H9 (cell line): Measurements from ENCODE around the gene THEM5. TPM values are rescaled to one million over a fixed set of nuclear protein-coding genes. Genes with fewer than 3 reads are reported as not detected.

ENCODE experiments used
- DNase-seq: peaks from one replicate; pipeline ENCODE4 v3.0.0-alpha.2; 2017
- H2AFZ ChIP-seq: one replicate; pipeline ENCODE4 v1.6.1; 2013; ENCODE audit warnings: mild to moderate bottlenecking, low read length, control low read depth, moderate library complexity
- H2AK5ac ChIP-seq: 2 replicates; pipeline ENCODE4 v1.6.1; 2013; ENCODE audit warnings: low read length, control low read depth, mixed read lengths; ENCODE audit not compliant: insufficient read length
- H2BK120ac ChIP-seq: one replicate; pipeline ENCODE4 v1.6.1; 2013; ENCODE audit warnings: low read depth, mild to moderate bottlenecking, low read length, control low read depth, inconsistent platforms; ENCODE audit not compliant: poor library complexity, severe bottlenecking
- H2BK12ac ChIP-seq: 2 replicates; pipeline ENCODE4 v1.6.1; 2013; ENCODE audit warnings: low read length, control low read depth, mixed read lengths, low read depth; ENCODE audit not compliant: insufficient read length
- H2BK15ac ChIP-seq: 2 replicates; pipeline ENCODE4 v1.6.1; 2013; ENCODE audit warnings: low read depth, low read length, control low read depth
- H2BK20ac ChIP-seq: one replicate; pipeline ENCODE4 v1.6.1; 2013; ENCODE audit warnings: low read depth, mild to moderate bottlenecking, low read length, control low read depth, inconsistent platforms; ENCODE audit not compliant: poor library complexity, severe bottlenecking
- H2BK5ac ChIP-seq: 2 replicates; pipeline ENCODE4 v1.6.1; 2013; ENCODE audit warnings: low read length, control low read depth, mixed read lengths; ENCODE audit not compliant: insufficient read length
- H3K14ac ChIP-seq: 2 replicates; pipeline ENCODE4 v1.6.1; 2013; ENCODE audit warnings: low read length, control low read depth; ENCODE audit not compliant: insufficient read depth
- H3K18ac ChIP-seq: 2 replicates; pipeline ENCODE4 v1.6.1; 2013; ENCODE audit warnings: low read depth, mild to moderate bottlenecking, mixed read lengths, low read length, control low read depth; ENCODE audit not compliant: insufficient read length
- H3K23ac ChIP-seq: 2 replicates; pipeline ENCODE4 v1.6.1; 2013; ENCODE audit warnings: low read length, control low read depth, mixed read lengths, low read depth; ENCODE audit not compliant: insufficient read length
- H3K23me2 ChIP-seq: 2 replicates; pipeline ENCODE4 v1.6.1; 2013; ENCODE audit warnings: low read depth, mild to moderate bottlenecking, mixed read lengths, low read length, control low read depth; ENCODE audit not compliant: insufficient read length, poor library complexity, severe bottlenecking
- H3K27ac ChIP-seq: 2 replicates; pipeline ENCODE4 v1.5.1; 2013; ENCODE audit warnings: low read length, control low read depth, mixed read lengths, low read depth; ENCODE audit not compliant: insufficient read length
- H3K27me3 ChIP-seq: 2 replicates; pipeline ENCODE4 v1.6.1; 2013; ENCODE audit warnings: low read length, control low read depth, inconsistent platforms; ENCODE audit not compliant: insufficient read depth
- H3K4ac ChIP-seq: 2 replicates; pipeline ENCODE4 v1.6.1; 2013; ENCODE audit warnings: low read depth, mild to moderate bottlenecking, control low read depth, inconsistent platforms, low read length, moderate library complexity
- H3K4me1 ChIP-seq: 2 replicates; pipeline ENCODE4 v1.6.1; 2013; ENCODE audit warnings: low read length, control low read depth, inconsistent platforms; ENCODE audit not compliant: insufficient read depth
- H3K4me2 ChIP-seq: 2 replicates; pipeline ENCODE4 v1.6.1; 2013; ENCODE audit warnings: low read length, control low read depth, mixed read lengths; ENCODE audit not compliant: insufficient read length, insufficient read depth
- H3K56ac ChIP-seq: 2 replicates; pipeline ENCODE4 v1.6.1; 2013; ENCODE audit warnings: low read depth, mild to moderate bottlenecking, mixed read lengths, low read length, control low read depth; ENCODE audit not compliant: insufficient read length
- H3K79me1 ChIP-seq: 2 replicates; pipeline ENCODE4 v1.6.1; 2013; ENCODE audit warnings: low read depth, mild to moderate bottlenecking, moderate library complexity, low read length, control low read depth, inconsistent platforms; ENCODE audit not compliant: insufficient read depth, poor library complexity, severe bottlenecking
- H3K79me2 ChIP-seq: 2 replicates; pipeline ENCODE4 v1.6.1; 2013; ENCODE audit warnings: low read length, control low read depth, inconsistent platforms; ENCODE audit not compliant: insufficient read depth
- H3K9ac ChIP-seq: 2 replicates; pipeline ENCODE4 v1.6.1; 2013; ENCODE audit warnings: low read length, control low read depth, mixed read lengths; ENCODE audit not compliant: insufficient read length; ENCODE audit errors: extremely low read depth
- H3K9me3 ChIP-seq: one replicate; pipeline ENCODE4 v1.6.1; 2013; ENCODE audit warnings: low read depth, low read length, inconsistent platforms; ENCODE audit not compliant: control insufficient read depth
- H3T11ph ChIP-seq: one replicate; pipeline ENCODE4 v1.6.1; 2013; ENCODE audit warnings: mild to moderate bottlenecking, low read length, control low read depth, inconsistent platforms
- H4K20me1 ChIP-seq: one replicate; pipeline ENCODE4 v1.6.1; 2013; ENCODE audit not compliant: control insufficient read depth, insufficient read length, insufficient read depth
- H4K5ac ChIP-seq: 2 replicates; pipeline ENCODE4 v1.6.1; 2013; ENCODE audit warnings: low read depth, mild to moderate bottlenecking, mixed read lengths, low read length, control low read depth; ENCODE audit not compliant: insufficient read length
- H4K8ac ChIP-seq: replicated peaks from 2 replicates; pipeline ENCODE4 v1.6.1; 2013; ENCODE audit warnings: low read length, control low read depth, mixed read lengths, low read depth; ENCODE audit not compliant: insufficient read length
- H4K91ac ChIP-seq: 2 replicates; pipeline ENCODE4 v1.6.1; 2013; ENCODE audit warnings: low read depth, mild to moderate bottlenecking, moderate library complexity, mixed read lengths, low read length, control low read depth; ENCODE audit not compliant: insufficient read length
- H3K27ac Mint-ChIP-seq, 3 experiments: 2 replicates in 2 of 3; 3 replicates in 1 of 3; pipeline ENCODE4 v1.8.0; 2020 to 2021; ENCODE audit warnings: mixed read lengths in 3 of 3, mild to moderate bottlenecking in 1 of 3, moderate library complexity in 1 of 3
- H3K27me3 Mint-ChIP-seq: 2 replicates; pipeline ENCODE4 v1.8.0; 2021; ENCODE audit warnings: low read depth, mild to moderate bottlenecking, moderate library complexity, mixed read lengths
- H3K36me3 Mint-ChIP-seq, 3 experiments: 2 replicates in 2 of 3; 3 replicates in 1 of 3; pipeline ENCODE4 v1.8.0; 2020 to 2021; ENCODE audit warnings: low read depth in 3 of 3, mixed read lengths in 3 of 3; ENCODE audit not compliant: insufficient read depth in 1 of 3
- H3K4me1 Mint-ChIP-seq, 2 experiments: 2 replicates each; pipeline ENCODE4 v1.8.0; 2020; ENCODE audit warnings: mixed read lengths in 2 of 2
- H3K4me3 Mint-ChIP-seq, 2 experiments: 2 replicates in 1 of 2; 3 replicates in 1 of 2; pipeline ENCODE4 v1.8.0; 2020 to 2021; ENCODE audit warnings: mild to moderate bottlenecking in 2 of 2, mixed read lengths in 2 of 2, moderate library complexity in 1 of 2
- H3K9me3 Mint-ChIP-seq, 2 experiments: 2 replicates in 1 of 2; 3 replicates in 1 of 2; pipeline ENCODE4 v1.8.0; 2020; ENCODE audit warnings: mild to moderate bottlenecking in 2 of 2, mixed read lengths in 2 of 2, moderate library complexity in 1 of 2
- CTCF ChIP-seq: fragments of 200-600 bp; sonication (generic); conservative IDR thresholded peaks from 3 replicates; pipeline ENCODE4 v1.8.0; 2021; ENCODE audit warnings: antibody characterized with exemption, mild to moderate bottlenecking
- WGBS: extraction: QIAGEN DNeasy Blood & Tissue Kit; methylation state at CpG from one replicate; pipeline ENCODE4 v1.1.7; 2013; ENCODE audit warnings: missing lambda C conversion rate, low lambda C conversion rate, mixed read lengths; ENCODE audit not compliant: insufficient read length; ENCODE audit errors: extremely low coverage; 5-methylcytosine and 5-hydroxymethylcytosine counted together
- total RNA-seq: library from RNA; stranded (reverse); gene quantifications from 2 replicates; pipeline ENCODE4 v1.2.1, GENCODE V29; 2021

The THEM5 gene
- total RNA-seq, 1 experiment from 2014 or later = not detected

GRCh38 chr1:151831256-151831591 lies 22.3 kb downstream of the THEM5 start:
- Histone ChIP-seq H2BK5ac (no peak overlapping the region), H2BK20ac (no peak overlapping the region), H3K23ac (no peak overlapping the region), H3K23me2 (no peaks in the 10 kb centered on the region), H2AK5ac (no peak overlapping the region), H3K79me2 (no peaks in the 10 kb centered on the region), H3K18ac (peak overlapping the region; percentile 40), H2BK120ac (no peak overlapping the region), H3K9me3 (no peaks in the 10 kb centered on the region), H2BK12ac (no peak overlapping the region), H4K91ac (no peak overlapping the region), H2BK15ac (no peak overlapping the region), H3K9ac (no peak overlapping the region), H4K20me1 (no peaks in the 10 kb centered on the region), H3K27ac (no peak overlapping the region), H4K8ac (no peak overlapping the region), H3K56ac (no peak overlapping the region), H3K4me1 (peaks cover 16% of the 10 kb centered on the region; the same call in 1 of the 2 replicates), H3K4ac (no peak overlapping the region; the same call in 1 of the 2 replicates), H3T11ph (no peak overlapping the region), H3K79me1 (no peaks in the 10 kb centered on the region), H3K27me3 (no peaks in the 10 kb centered on the region), H4K5ac (no peak overlapping the region), H2AFZ (no peak overlapping the region), H3K4me2 (no peak overlapping the region), H3K14ac (no peak overlapping the region; the same call in 1 of the 2 replicates)
- no peak overlapping the region for H3K27ac Mint-ChIP-seq
- TF ChIP-seq CTCF = no peak
- WGBS = no CpG with 5 or more reads among the region's 4 CpGs
- no peaks in the 10 kb centered on the region for H3K36me3 Mint-ChIP-seq
- peaks cover 5% of the 10 kb centered on the region for H3K27me3 Mint-ChIP-seq
- H3K4me1 Mint-ChIP-seq = peaks cover 32 to 40% of the 10 kb centered on the region in 2 experiments
- no peaks in the 10 kb centered on the region for H3K9me3 Mint-ChIP-seq
- DNase-seq = no peak
- peak overlapping the region in 1 of 2 experiments; percentile 19; a peak in 1 of 5 replicates for H3K4me3 Mint-ChIP-seq
